Hepatocyte (in vitro differentiated cells): Measurements from ENCODE around the gene GNA14. TPM values are rescaled to one million over a fixed set of nuclear protein-coding genes. Genes with fewer than 3 reads are reported as not detected.

Experiments used
- DNase-seq: peaks from one replicate; pipeline ENCODE4 v3.0.0-alpha.2; 2016; ENCODE audit warnings: low spot score
- H2AFZ ChIP-seq: fragments of 200-600 bp; sonication (generic); 2 replicates; pipeline ENCODE4 v1.6.0; 2016; ENCODE audit warnings: antibody characterized with exemption, mild to moderate bottlenecking
- H3K27ac ChIP-seq: fragments of 200-600 bp; sonication (generic); 2 replicates; pipeline ENCODE4 v1.5.1; 2016; ENCODE audit warnings: mild to moderate bottlenecking
- H3K27me3 ChIP-seq: fragments of 200-600 bp; sonication (generic); 2 replicates; pipeline ENCODE4 v1.6.1; 2016
- H3K36me3 ChIP-seq: fragments of 200-600 bp; sonication (generic); replicated peaks from 2 replicates; pipeline ENCODE4 v1.5.1; 2016; ENCODE audit warnings: low read depth; ENCODE audit not compliant: insufficient read depth
- H3K4me1 ChIP-seq: fragments of 200-600 bp; sonication (generic); 2 replicates; pipeline ENCODE4 v1.5.1; 2016; ENCODE audit warnings: mild to moderate bottlenecking, moderate library complexity; ENCODE audit not compliant: insufficient read depth
- H3K4me2 ChIP-seq: fragments of 200-600 bp; sonication (generic); 2 replicates; pipeline ENCODE4 v1.6.0; 2016
- H3K4me3 ChIP-seq: fragments of 200-600 bp; sonication (generic); 2 replicates; pipeline ENCODE4 v1.5.1; 2016; ENCODE audit warnings: mild to moderate bottlenecking
- H3K79me2 ChIP-seq: fragments of 200-600 bp; sonication (generic); 2 replicates; pipeline ENCODE4 v1.6.0; 2017; ENCODE audit warnings: mild to moderate bottlenecking
- H3K9me2 ChIP-seq: fragments of 200-600 bp; sonication (generic); replicated peaks from 2 replicates; pipeline ENCODE4 v1.6.0; 2017; ENCODE audit warnings: mild to moderate bottlenecking; ENCODE audit not compliant: insufficient read depth
- H3K9me3 ChIP-seq: fragments of 200-600 bp; sonication (generic); 2 replicates; pipeline ENCODE4 v1.5.1; 2016; ENCODE audit warnings: low read depth, mild to moderate bottlenecking
- H4K20me1 ChIP-seq: fragments of 200-600 bp; sonication (generic); 2 replicates; pipeline ENCODE4 v1.6.0; 2016; ENCODE audit warnings: mild to moderate bottlenecking; ENCODE audit not compliant: insufficient read depth, poor library complexity, severe bottlenecking
- CTCF ChIP-seq: fragments of 200-600 bp; sonication (generic); IDR thresholded peaks from 2 replicates; pipeline ENCODE4 v1.5.1; 2016; ENCODE audit warnings: antibody characterized with exemption, mild to moderate bottlenecking; ENCODE audit not compliant: poor library complexity
- EZH2 ChIP-seq: fragments of 200-600 bp; sonication (generic); IDR thresholded peaks from 2 replicates; pipeline ENCODE4 v1.6.1; 2016; ENCODE audit warnings: antibody characterized with exemption, mild to moderate bottlenecking, borderline replicate concordance
- EZH2phosphoT487 ChIP-seq: fragments of 200-600 bp; sonication (generic); IDR thresholded peaks from one replicate; pipeline ENCODE4 v1.6.1; 2018; ENCODE audit warnings: antibody characterized with exemption, mild to moderate bottlenecking, low read depth, moderate library complexity; ENCODE audit not compliant: unreplicated experiment, severe bottlenecking
- WGBS: methylation state at CpG from one replicate; pipeline ENCODE4 v1.1.6; 2016; ENCODE audit warnings: low lambda C conversion rate; ENCODE audit errors: missing lambda C conversion rate; 5-methylcytosine and 5-hydroxymethylcytosine counted together
- polyA plus RNA-seq: library from polyadenylated mRNA; unstranded; fragments of >200 nt; fragmentation: Nextera tagmentation; extraction: Ambion mirVana; gene quantifications from 2 replicates; pipeline ENCODE4 v1.2.1, GENCODE V29; 2016
- total RNA-seq: library from RNA; depleted of rRNA; stranded (reverse); fragments of >200 nt; gene quantifications from 2 replicates; pipeline ENCODE4 v1.2.3, GENCODE V29; 2014

The GNA14 gene
- total and polyA plus RNA-seq, 2 experiments from 2014 or later = 1.2 to 3.1 TPM

- Histone ChIP-seq H2AFZ (no peak overlapping the region), H3K79me2 (no peaks in the 10 kb centered on the region), H3K9me3 (no peaks in the 10 kb centered on the region), H3K9me2 (no peaks in the 10 kb centered on the region), H4K20me1 (no peaks in the 10 kb centered on the region), H3K36me3 (no peaks in the 10 kb centered on the region), H3K27ac (no peak overlapping the region), H3K4me1 (peaks cover 8% of the 10 kb centered on the region), H3K4me2 (no peak overlapping the region), H3K27me3 (no peaks in the 10 kb centered on the region), H3K4me3 (no peak overlapping the region)
- 88% methylated on average over 3 of the region's 3 CpGs for WGBS
- no peak for TF ChIP-seq EZH2phosphoT487
- no peak for TF ChIP-seq EZH2
- TF ChIP-seq CTCF = no peak
- DNase-seq = no peak
These were observed 136.6 kb downstream of the GNA14 start for GRCh38 chr9:77511525-77511924.

- Histone ChIP-seq H3K9me3 (no peaks in the 10 kb centered on the region), H3K27ac (no peak overlapping the region), H3K4me3 (no peak overlapping the region), H3K79me2 (no peaks in the 10 kb centered on the region), H3K36me3 (no peaks in the 10 kb centered on the region), H2AFZ (no peak overlapping the region), H4K20me1 (no peaks in the 10 kb centered on the region), H3K4me1 (peaks cover 8% of the 10 kb centered on the region), H3K9me2 (no peaks in the 10 kb centered on the region), H3K27me3 (no peaks in the 10 kb centered on the region), H3K4me2 (no peak overlapping the region)
- DNase-seq = no peak
- TF ChIP-seq CTCF (no peak), EZH2 (no peak), EZH2phosphoT487 (no peak)
- WGBS = 74% methylated on average over 3 of the region's 3 CpGs
These were observed 137.5 kb downstream of the GNA14 start for GRCh38 chr9:77510666-77511065.

GRCh38 chr9:77508396-77508795, 139.7 kb downstream of the GNA14 start:
- whole genome bisulfite sequencing = 83% methylated on average over 3 of the region's 3 CpGs
- Histone ChIP-seq H2AFZ (no peak overlapping the region), H3K27ac (no peak overlapping the region), H3K4me2 (no peak overlapping the region), H3K36me3 (no peaks in the 10 kb centered on the region), H3K4me1 (peaks cover 8% of the 10 kb centered on the region), H3K9me3 (no peaks in the 10 kb centered on the region), H3K27me3 (no peaks in the 10 kb centered on the region), H3K79me2 (no peaks in the 10 kb centered on the region), H4K20me1 (no peaks in the 10 kb centered on the region), H3K4me3 (no peak overlapping the region), H3K9me2 (no peaks in the 10 kb centered on the region)
- DNase-seq = no peak
- no peak for TF ChIP-seq EZH2

- Histone ChIP-seq H4K20me1 (no peaks in the 10 kb centered on the region), H3K79me2 (no peaks in the 10 kb centered on the region), H3K36me3 (no peaks in the 10 kb centered on the region), H2AFZ (no peak overlapping the region), H3K27ac (no peak overlapping the region), H3K9me3 (no peaks in the 10 kb centered on the region), H3K4me1 (peaks cover 3% of the 10 kb centered on the region), H3K4me2 (no peak overlapping the region), H3K4me3 (no peak overlapping the region), H3K9me2 (no peaks in the 10 kb centered on the region), H3K27me3 (no peaks in the 10 kb centered on the region)
- no peak for TF ChIP-seq CTCF
- TF ChIP-seq EZH2 = no peak
- TF ChIP-seq EZH2phosphoT487 = no peak
- WGBS = 67% methylated on average over 7 of the region's 7 CpGs
- DNase-seq = no peak
These were observed 140.7 kb downstream of the GNA14 start for GRCh38 chr9:77507212-77507961.
